ENCODE results near the gene TACC2.
"Not testable (repeated sequence)": the region's sequence is repeated elsewhere in the genome, so short reads cannot be mapped to it uniquely, and the experiment has no call there.

DNA sequence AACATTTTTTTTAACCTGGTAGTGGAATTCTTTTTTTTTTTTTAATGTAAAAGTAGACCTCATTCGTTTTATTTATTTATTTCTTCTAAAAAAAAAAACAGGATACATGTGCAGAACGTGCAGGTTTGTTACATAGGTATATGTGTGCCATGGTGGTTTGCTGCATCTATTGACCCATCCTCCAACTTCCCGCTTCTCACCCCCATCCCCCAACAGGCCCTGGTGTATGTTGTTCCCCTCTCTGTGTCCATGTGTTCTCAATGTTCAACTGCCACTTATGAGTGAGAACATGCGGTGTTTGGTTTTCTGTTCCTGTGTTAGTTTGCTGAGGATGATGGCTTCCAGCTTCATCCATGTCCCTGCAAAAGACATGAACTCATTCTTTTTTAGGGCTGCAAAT is 29.0 kb downstream of the TACC2 start:
- not testable (repeated sequence) for TF ChIP-seq CTCF (conservative IDR thresholded peaks at IDR 0.05; ENCODE audit: low read length); EZH2phosphoT487 (IDR thresholded peaks at IDR 0.05; ENCODE audit: borderline replicate concordance, low read depth, low read length)

Measured in OCI-LY7 (cell line).